Measurements from ENCODE around the gene SMYD1.
"Not testable (repeated sequence)": the region's sequence is repeated elsewhere in the genome, so short reads cannot be mapped to it uniquely, and the experiment has no call there.

Gene SMYD1

GRCh38 chr2:88042476-88042875 lies 25.1 kb upstream of the SMYD1 start:
- Histone ChIP-seq H3K27me3 (ENCODE audit: control insufficient read depth, insufficient read depth, low read length) (no peaks in the 10 kb centered on the region), H3K4me1 (ENCODE audit: control insufficient read depth, insufficient read depth, low read length) (no peaks in the 10 kb centered on the region), H3K9ac (ENCODE audit: low read length) (no peak overlapping the region), H3K4me3 (ENCODE audit: low read length) (no peak overlapping the region), H3K27ac (ENCODE audit: low read depth, low read length) (no peak overlapping the region), H3K36me3 (ENCODE audit: control insufficient read depth, insufficient read depth, low read length) (no peaks in the 10 kb centered on the region)

GRCh38 chr2:88045561-88045960 lies 22.1 kb upstream of the SMYD1 start:
- H3K9ac ChIP-seq (ENCODE audit: low read length); H3K4me1 ChIP-seq (ENCODE audit: control insufficient read depth, insufficient read depth, low read length); H3K36me3 ChIP-seq (ENCODE audit: control insufficient read depth, insufficient read depth, low read length); H3K27me3 ChIP-seq (ENCODE audit: control insufficient read depth, insufficient read depth, low read length); H3K27ac ChIP-seq (ENCODE audit: low read depth, low read length); H3K4me3 ChIP-seq (ENCODE audit: low read length): not testable (repeated sequence)

DNA sequence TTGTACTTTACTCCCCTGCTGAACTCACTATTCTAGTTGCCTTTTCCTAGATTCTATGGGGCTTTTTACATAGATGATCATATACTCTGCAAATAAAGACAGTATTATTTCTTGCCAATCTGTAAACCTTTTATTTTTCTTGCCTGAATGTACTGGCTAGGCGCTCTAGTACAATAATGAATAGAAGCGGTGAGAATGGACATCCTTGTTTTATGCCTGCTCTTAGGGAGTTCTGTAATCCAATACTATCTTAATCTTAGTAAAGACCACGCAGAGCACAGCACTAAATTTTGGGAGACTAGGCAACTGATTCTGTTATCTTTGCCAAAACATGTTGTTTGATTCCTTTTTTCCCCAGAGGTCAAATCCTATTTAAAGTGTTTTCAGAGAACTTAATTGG lies 19.1 kb upstream of the SMYD1 start:
- H3K36me3 ChIP-seq (ENCODE audit: control insufficient read depth, insufficient read depth, low read length): no peaks in the 10 kb centered on the region
- H3K4me3 ChIP-seq (ENCODE audit: low read length): no peak overlapping the region
- peaks cover 2% of the 10 kb centered on the region for H3K4me1 ChIP-seq (ENCODE audit: control insufficient read depth, insufficient read depth, low read length)
- H3K9ac ChIP-seq (ENCODE audit: low read length): no peak overlapping the region
- no peaks in the 10 kb centered on the region for H3K27me3 ChIP-seq (ENCODE audit: control insufficient read depth, insufficient read depth, low read length)
- H3K27ac ChIP-seq (ENCODE audit: low read depth, low read length): no peak overlapping the region

DNA sequence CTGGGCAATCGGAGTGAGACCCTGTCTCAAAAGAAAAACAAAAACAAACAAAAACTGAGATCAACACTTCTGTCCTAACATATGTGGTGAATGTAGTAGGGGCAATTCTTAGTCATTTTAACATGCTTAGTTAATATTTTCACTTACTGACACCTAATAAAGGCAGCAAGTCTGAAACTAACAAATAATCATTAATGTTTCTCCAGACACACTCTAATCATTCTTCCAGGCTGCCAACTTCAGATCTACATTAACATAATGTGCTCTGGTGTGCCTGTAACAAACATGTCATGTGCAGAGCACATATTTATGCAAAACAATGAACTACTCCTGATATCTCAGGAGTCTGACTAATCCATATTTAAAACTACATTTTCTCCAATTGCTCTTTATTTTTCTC lies 18.0 kb upstream of the SMYD1 start:
- H3K36me3 ChIP-seq (ENCODE audit: control insufficient read depth, insufficient read depth, low read length): no peaks in the 10 kb centered on the region
- H3K9ac ChIP-seq (ENCODE audit: low read length): no peak overlapping the region
- H3K4me1 ChIP-seq (ENCODE audit: control insufficient read depth, insufficient read depth, low read length): peaks cover 13% of the 10 kb centered on the region
- no peak overlapping the region for H3K27ac ChIP-seq (ENCODE audit: low read depth, low read length)
- H3K27me3 ChIP-seq (ENCODE audit: control insufficient read depth, insufficient read depth, low read length): no peaks in the 10 kb centered on the region
- no peak overlapping the region for H3K4me3 ChIP-seq (ENCODE audit: low read length)

GRCh38 chr2:88051792-88052191 lies 15.8 kb upstream of the SMYD1 start:
- Histone ChIP-seq H3K36me3 (ENCODE audit: control insufficient read depth, insufficient read depth, low read length) (no peaks in the 10 kb centered on the region), H3K4me3 (ENCODE audit: low read length) (no peak overlapping the region), H3K27me3 (ENCODE audit: control insufficient read depth, insufficient read depth, low read length) (no peaks in the 10 kb centered on the region), H3K27ac (ENCODE audit: low read depth, low read length) (no peak overlapping the region), H3K9ac (ENCODE audit: low read length) (no peak overlapping the region), H3K4me1 (ENCODE audit: control insufficient read depth, insufficient read depth, low read length) (peaks cover 18% of the 10 kb centered on the region)

DNA sequence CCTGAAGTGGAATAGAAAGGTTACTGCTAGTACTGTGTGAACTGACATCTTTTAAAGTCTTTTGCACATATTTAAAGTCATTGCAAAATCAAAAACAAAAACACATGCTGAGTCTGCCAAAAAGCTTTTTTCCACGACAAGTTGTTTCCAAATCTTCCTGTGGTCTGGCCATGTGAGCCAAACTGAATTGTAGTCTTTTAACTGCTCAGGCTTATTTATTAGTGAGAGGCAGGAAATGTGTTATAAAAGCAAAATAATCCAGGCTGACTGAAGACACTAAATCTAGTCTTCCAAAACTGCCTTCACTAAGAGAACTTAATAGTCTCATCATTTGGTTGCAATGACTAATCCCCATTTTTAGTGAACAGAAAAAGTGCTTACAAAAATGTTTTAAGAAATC lies 14.3 kb upstream of the SMYD1 start:
- Histone ChIP-seq H3K27me3 (ENCODE audit: control insufficient read depth, insufficient read depth, low read length) (no peaks in the 10 kb centered on the region), H3K36me3 (ENCODE audit: control insufficient read depth, insufficient read depth, low read length) (no peaks in the 10 kb centered on the region), H3K27ac (ENCODE audit: low read depth, low read length) (no peak overlapping the region), H3K4me1 (ENCODE audit: control insufficient read depth, insufficient read depth, low read length) (peaks cover 18% of the 10 kb centered on the region), H3K9ac (ENCODE audit: low read length) (no peak overlapping the region), H3K4me3 (ENCODE audit: low read length) (peak overlapping the region; percentile 23)

GRCh38 chr2:88053934-88054781 lies 13.5 kb upstream of the SMYD1 start:
- Histone ChIP-seq H3K4me3 (ENCODE audit: low read length) (peak overlapping the region; percentile 91), H3K27me3 (ENCODE audit: control insufficient read depth, insufficient read depth, low read length) (no peaks in the 10 kb centered on the region), H3K36me3 (ENCODE audit: control insufficient read depth, insufficient read depth, low read length) (no peaks in the 10 kb centered on the region), H3K9ac (ENCODE audit: low read length) (peak overlapping the region; percentile 91), H3K4me1 (ENCODE audit: control insufficient read depth, insufficient read depth, low read length) (peaks cover 18% of the 10 kb centered on the region), H3K27ac (ENCODE audit: low read depth, low read length) (peak overlapping the region; percentile 98)

- Histone ChIP-seq H3K27me3 (ENCODE audit: control insufficient read depth, insufficient read depth, low read length) (no peaks in the 10 kb centered on the region), H3K27ac (ENCODE audit: low read depth, low read length) (peak overlapping the region; percentile 98), H3K4me3 (ENCODE audit: low read length) (peak overlapping the region; percentile 91), H3K4me1 (ENCODE audit: control insufficient read depth, insufficient read depth, low read length) (peaks cover 18% of the 10 kb centered on the region), H3K36me3 (ENCODE audit: control insufficient read depth, insufficient read depth, low read length) (no peaks in the 10 kb centered on the region), H3K9ac (ENCODE audit: low read length) (peak overlapping the region; percentile 91)
Measured at GRCh38 chr2:88054782-88055370, 12.7 kb upstream of the SMYD1 start.

GRCh38 chr2:88055371-88056128 lies 12.1 kb upstream of the SMYD1 start, which contains the start of gene KRCC1:
TSS of gene KRCC1 (minus strand) at chr2:88055783. CDS start at chr2:88028563, 27,220 bp downstream.
- H3K4me3 ChIP-seq (ENCODE audit: low read length): peak within 1 kb of the TSS; percentile 91

GRCh38 chr2:88057437-88057844 lies 10.2 kb upstream of the SMYD1 start:
- Histone ChIP-seq H3K4me1 (ENCODE audit: control insufficient read depth, insufficient read depth, low read length) (peaks cover 18% of the 10 kb centered on the region), H3K9ac (ENCODE audit: low read length) (no peak overlapping the region), H3K36me3 (ENCODE audit: control insufficient read depth, insufficient read depth, low read length) (no peaks in the 10 kb centered on the region), H3K4me3 (ENCODE audit: low read length) (no peak overlapping the region), H3K27me3 (ENCODE audit: control insufficient read depth, insufficient read depth, low read length) (no peaks in the 10 kb centered on the region), H3K27ac (ENCODE audit: low read depth, low read length) (no peak overlapping the region)

More at GRCh38 chr2:88055371-88056128, 12.1 kb upstream of the SMYD1 start, which contains the start of gene KRCC1:
- H3K27ac ChIP-seq (ENCODE audit: low read depth, low read length): peak within 1 kb of the TSS; percentile 98
- no peaks in the 10 kb centered on the region for H3K36me3 ChIP-seq (ENCODE audit: control insufficient read depth, insufficient read depth, low read length)
- peak within 1 kb of the TSS; percentile 91 for H3K9ac ChIP-seq (ENCODE audit: low read length)
- H3K4me1 ChIP-seq (ENCODE audit: control insufficient read depth, insufficient read depth, low read length): peaks cover 18% of the 10 kb centered on the region
- no peaks in the 10 kb centered on the region for H3K27me3 ChIP-seq (ENCODE audit: control insufficient read depth, insufficient read depth, low read length)

DNA sequence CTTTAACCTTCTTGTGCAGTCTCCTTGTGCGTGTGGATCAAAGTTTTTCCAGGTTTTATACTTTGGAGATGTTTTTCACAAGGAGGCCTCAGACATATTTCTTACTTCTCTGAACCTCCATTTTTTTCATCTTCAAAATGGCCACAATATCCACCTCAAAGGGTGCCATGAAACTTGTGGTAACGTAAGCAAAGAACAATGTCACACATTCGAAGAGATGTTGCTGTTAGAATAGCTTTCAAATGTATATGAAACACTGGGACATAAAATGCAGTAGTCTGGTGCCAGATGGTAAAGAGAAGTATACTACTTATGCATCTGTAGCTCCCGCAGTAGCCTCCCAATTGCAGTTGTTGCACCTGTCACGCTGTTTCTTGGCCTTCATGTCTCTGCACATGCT lies 9.4 kb upstream of the SMYD1 start:
- no peaks in the 10 kb centered on the region for H3K27me3 ChIP-seq (ENCODE audit: control insufficient read depth, insufficient read depth, low read length)

More for the DNA sequence above, 9.4 kb upstream of the SMYD1 start:
- Histone ChIP-seq H3K36me3 (ENCODE audit: control insufficient read depth, insufficient read depth, low read length) (no peaks in the 10 kb centered on the region), H3K4me1 (ENCODE audit: control insufficient read depth, insufficient read depth, low read length) (peaks cover 18% of the 10 kb centered on the region), H3K9ac (ENCODE audit: low read length) (no peak overlapping the region), H3K27ac (ENCODE audit: low read depth, low read length) (no peak overlapping the region), H3K4me3 (ENCODE audit: low read length) (no peak overlapping the region)
